ENCODE results near the gene RALGPS2.

The RALGPS2 gene

DNA sequence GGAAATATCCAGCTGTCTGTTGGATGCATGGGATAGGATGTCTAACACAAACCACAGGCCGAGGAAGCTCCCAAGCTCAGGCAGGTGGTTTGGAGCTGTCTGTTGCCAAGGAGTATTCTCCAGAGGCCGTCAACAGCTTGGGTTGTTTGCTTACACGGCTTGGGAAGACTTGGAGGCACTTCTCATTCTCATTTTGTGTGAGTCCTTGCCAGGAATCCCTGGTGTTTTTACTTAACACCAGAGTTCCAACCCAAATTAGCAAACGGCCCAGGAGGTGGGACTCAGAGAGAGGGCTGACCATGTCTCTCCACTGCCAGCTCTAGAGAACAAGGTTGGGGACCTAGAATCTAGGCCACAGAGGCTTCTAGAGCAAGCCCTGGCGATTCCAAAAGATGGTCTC is 228.0 kb downstream of the RALGPS2 start:
- TF ChIP-seq, protein P1, sequence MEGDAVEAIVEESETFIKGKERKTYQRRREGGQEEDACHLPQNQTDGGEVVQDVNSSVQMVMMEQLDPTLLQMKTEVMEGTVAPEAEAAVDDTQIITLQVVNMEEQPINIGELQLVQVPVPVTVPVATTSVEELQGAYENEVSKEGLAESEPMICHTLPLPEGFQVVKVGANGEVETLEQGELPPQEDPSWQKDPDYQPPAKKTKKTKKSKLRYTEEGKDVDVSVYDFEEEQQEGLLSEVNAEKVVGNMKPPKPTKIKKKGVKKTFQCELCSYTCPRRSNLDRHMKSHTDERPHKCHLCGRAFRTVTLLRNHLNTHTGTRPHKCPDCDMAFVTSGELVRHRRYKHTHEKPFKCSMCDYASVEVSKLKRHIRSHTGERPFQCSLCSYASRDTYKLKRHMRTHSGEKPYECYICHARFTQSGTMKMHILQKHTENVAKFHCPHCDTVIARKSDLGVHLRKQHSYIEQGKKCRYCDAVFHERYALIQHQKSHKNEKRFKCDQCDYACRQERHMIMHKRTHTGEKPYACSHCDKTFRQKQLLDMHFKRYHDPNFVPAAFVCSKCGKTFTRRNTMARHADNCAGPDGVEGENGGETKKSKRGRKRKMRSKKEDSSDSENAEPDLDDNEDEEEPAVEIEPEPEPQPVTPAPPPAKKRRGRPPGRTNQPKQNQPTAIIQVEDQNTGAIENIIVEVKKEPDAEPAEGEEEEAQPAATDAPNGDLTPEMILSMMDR (IDR thresholded peaks at IDR 0.05; ENCODE audit: low read depth, low read length) = no peak
- TF ChIP-seq POLR2A (IDR thresholded peaks at IDR 0.05; ENCODE audit: extremely low read depth, insufficient read length) (no peak), MYC (IDR thresholded peaks at IDR 0.05; ENCODE audit: low read depth, low read length) (no peak)
- TF ChIP-seq, protein P2, sequence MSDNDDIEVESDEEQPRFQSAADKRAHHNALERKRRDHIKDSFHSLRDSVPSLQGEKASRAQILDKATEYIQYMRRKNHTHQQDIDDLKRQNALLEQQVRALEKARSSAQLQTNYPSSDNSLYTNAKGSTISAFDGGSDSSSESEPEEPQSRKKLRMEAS (IDR thresholded peaks at IDR 0.05; ENCODE audit: low read depth, low read length) = no peak
- no peak overlapping the region for H3K4me3 ChIP-seq (ENCODE audit: low read depth, low read length)

DNA sequence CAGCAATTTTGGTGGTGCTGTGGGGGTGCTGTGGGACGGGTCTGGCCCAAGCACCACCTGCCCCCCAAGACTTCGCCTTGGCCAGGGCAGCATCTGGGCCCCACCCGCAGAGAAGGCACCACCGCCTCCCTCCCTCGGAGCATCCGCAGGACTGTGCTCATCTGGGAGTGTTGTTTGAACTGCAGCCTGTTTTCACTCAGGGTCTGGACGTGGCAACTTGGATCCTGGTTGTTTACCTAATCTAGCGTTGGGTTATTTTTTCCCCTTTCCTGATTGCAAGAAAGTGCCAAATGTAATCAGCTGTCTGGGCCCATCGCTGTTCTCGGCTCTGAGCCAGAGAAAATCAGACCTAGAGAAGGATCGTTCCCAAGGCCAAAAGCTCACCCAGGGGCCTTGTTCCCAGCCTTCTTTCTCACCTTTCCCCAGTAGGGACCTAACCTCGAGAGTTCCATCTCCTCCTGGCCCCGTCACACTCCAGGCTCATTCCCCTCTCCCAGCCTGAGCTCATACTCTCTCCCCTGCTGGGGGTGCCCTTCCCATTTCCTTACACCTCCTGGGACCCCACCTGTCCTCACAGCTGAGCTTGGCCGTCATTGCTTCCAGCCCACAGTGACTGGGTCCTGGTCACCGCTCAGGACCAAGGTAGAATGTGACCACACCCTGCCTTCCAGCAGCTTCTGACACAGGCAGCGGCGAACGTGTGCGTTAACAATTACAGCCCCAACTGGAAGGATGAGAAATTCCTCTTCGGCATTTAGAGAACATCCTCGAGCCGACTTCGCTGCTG is 228.7 kb downstream of the RALGPS2 start:
- TF ChIP-seq POLR2A (IDR thresholded peaks at IDR 0.05; ENCODE audit: extremely low read depth, insufficient read length) = no peak
- TF ChIP-seq MYC (IDR thresholded peaks at IDR 0.05; ENCODE audit: low read depth, low read length) = no peak
- TF ChIP-seq, protein P1 (IDR thresholded peaks at IDR 0.05; ENCODE audit: low read depth, low read length) = no peak
- TF ChIP-seq, protein P2 (IDR thresholded peaks at IDR 0.05; ENCODE audit: low read depth, low read length) = no peak
- no peak for DNase-seq (ENCODE audit: low read depth)
- no peak overlapping the region for H3K4me3 ChIP-seq (ENCODE audit: low read depth, low read length)

More for the DNA sequence above, 228.0 kb downstream of the RALGPS2 start:
- no peak for DNase-seq (ENCODE audit: low read depth)

DNA sequence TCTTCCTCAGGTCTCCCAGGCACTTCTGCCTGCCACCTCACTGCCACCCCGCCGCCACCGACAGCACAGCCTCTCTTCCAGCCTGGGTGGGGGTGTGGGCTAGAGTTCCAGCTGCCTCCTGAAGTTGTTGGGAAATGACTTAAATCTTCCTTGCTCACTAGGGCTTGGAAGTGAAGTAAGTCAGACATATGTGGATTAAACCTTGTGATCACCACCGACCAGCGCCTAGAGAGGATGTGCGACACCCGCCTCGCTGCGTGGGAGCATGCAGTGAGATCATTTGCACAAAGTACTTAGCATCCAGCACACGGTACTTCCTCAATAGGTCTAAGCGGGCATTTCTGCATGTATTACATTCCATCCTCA is 229.3 kb downstream of the RALGPS2 start:
- H3K4me3 ChIP-seq (ENCODE audit: low read depth, low read length) = no peak overlapping the region
- TF ChIP-seq, protein P2 (IDR thresholded peaks at IDR 0.05; ENCODE audit: low read depth, low read length) = no peak
- TF ChIP-seq, protein P1 (IDR thresholded peaks at IDR 0.05; ENCODE audit: low read depth, low read length) = no peak
- TF ChIP-seq MYC (IDR thresholded peaks at IDR 0.05; ENCODE audit: low read depth, low read length) (no peak), POLR2A (IDR thresholded peaks at IDR 0.05; ENCODE audit: extremely low read depth, insufficient read length) (no peak)
- peak; percentile 23 for DNase-seq (ENCODE audit: low read depth)

DNA sequence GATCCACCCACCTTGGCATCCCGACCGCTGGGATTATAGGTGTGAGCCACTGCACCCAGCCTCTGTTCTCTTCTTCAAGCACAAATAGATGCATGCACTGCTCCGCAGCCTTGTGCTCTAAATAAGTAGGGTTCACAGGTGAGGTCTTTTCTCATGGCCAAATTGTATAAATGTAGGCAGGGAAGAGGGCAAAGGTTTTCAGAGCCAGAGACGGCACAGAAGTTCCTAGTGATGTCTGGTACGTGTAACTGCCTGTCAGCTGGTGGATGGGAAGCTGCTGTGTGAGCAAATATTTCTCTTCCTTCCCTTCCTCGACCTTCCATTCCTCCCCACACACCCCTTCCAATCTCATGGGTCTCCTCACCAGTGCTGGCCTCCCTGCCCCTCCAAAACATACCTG is 229.9 kb downstream of the RALGPS2 start:
- DNase-seq (ENCODE audit: low read depth) = no peak
- no peak overlapping the region for H3K4me3 ChIP-seq (ENCODE audit: low read depth, low read length)

DNA sequence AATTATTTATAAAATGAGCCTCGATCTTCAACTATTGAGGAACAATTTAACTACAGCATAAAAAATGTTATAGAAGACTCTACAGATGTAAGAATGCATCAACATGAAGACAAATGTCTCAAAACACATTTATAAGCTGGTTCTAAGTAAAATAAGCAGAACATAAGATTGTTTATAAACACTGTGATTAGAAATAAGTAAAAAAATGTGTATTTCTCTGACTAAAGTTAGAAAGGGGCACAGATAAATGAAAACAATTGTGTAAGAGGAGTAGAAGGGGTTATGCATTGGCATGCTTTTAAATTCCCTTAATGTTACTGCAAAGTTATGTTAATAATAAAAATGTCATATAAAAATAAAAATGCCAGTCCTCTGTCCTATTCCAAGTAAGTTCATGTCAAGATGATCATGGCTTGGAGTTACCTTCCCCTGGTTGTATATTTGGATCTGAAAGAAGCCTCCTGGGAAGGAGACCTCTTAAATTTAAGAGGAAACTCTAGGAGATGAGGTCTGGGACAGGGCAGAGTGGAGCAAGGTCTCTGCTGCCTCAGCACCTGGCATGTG is 230.4 kb downstream of the RALGPS2 start:
- TF ChIP-seq, protein P2 (IDR thresholded peaks at IDR 0.05; ENCODE audit: low read depth, low read length) = no peak
- no peak for TF ChIP-seq POLR2A (IDR thresholded peaks at IDR 0.05; ENCODE audit: extremely low read depth, insufficient read length)
- TF ChIP-seq MYC (IDR thresholded peaks at IDR 0.05; ENCODE audit: low read depth, low read length) = no peak
- TF ChIP-seq, protein P1 (IDR thresholded peaks at IDR 0.05; ENCODE audit: low read depth, low read length) = no peak
- H3K4me3 ChIP-seq (ENCODE audit: low read depth, low read length) = no peak overlapping the region
- DNase-seq (ENCODE audit: low read depth) = no peak

More for the DNA sequence above, 229.9 kb downstream of the RALGPS2 start:
- TF ChIP-seq POLR2A (IDR thresholded peaks at IDR 0.05; ENCODE audit: extremely low read depth, insufficient read length) (no peak), MYC (IDR thresholded peaks at IDR 0.05; ENCODE audit: low read depth, low read length) (no peak)
- TF ChIP-seq, protein P2 (IDR thresholded peaks at IDR 0.05; ENCODE audit: low read depth, low read length) = no peak

DNA sequence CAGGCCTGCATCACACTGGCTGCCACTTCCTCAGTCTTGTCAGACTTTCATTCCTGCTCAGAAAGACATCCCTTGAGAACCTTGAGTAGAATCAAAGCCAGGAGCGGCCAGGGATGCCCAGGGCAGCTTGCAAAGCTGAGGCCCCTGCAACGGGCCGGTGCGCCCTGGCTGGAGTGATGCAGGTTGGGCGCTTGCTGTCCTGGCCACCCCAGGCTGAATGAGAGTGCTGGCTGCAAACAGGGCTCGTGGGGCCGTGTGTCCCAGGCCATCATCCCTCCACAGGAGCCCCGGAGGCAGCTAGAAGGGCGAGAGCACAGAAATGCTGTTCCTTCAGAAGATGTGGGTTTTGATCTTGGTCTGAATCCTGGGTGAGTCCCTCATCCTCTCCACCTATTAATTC is 233.4 kb downstream of the RALGPS2 start:
- no peak for TF ChIP-seq MYC (IDR thresholded peaks at IDR 0.05; ENCODE audit: low read depth, low read length)
- no peak for TF ChIP-seq POLR2A (IDR thresholded peaks at IDR 0.05; ENCODE audit: extremely low read depth, insufficient read length)
- TF ChIP-seq, protein P2 (IDR thresholded peaks at IDR 0.05; ENCODE audit: low read depth, low read length) = no peak
- TF ChIP-seq, protein P1 (IDR thresholded peaks at IDR 0.05; ENCODE audit: low read depth, low read length) = no peak
- DNase-seq (ENCODE audit: low read depth) = no peak
- H3K4me3 ChIP-seq (ENCODE audit: low read depth, low read length) = no peak overlapping the region

Measured in NB4 (cell line).